WTC11 (cell line): ENCODE results near the gene CHID1. TPM values are rescaled to one million over a fixed set of nuclear protein-coding genes. Genes with fewer than 3 reads are reported as not detected.

Experiments
- ATAC-seq: fragments of 200-7000 bp; cut with Tn5 transposase; 2 replicates; pipeline ENCODE4 v1.10.0; 2021; ENCODE audit warnings: mild to moderate bottlenecking, moderate library complexity
- CTCF ChIA-PET: fragments of 300-600 bp; sonication (Branson Sonifier 250); formaldehyde crosslinking; loops from one replicate; lab custom pipeline; 2021; ENCODE audit warnings: antibody characterized with exemption; lab: Charles Lee
- POLR2A ChIA-PET: fragments of 350-600 bp; sonication (Branson Sonifier 250); formaldehyde crosslinking; loops from one replicate; lab custom pipeline; 2021; ENCODE audit warnings: antibody characterized with exemption; lab: Charles Lee
- DNase-seq: peaks from one replicate; pipeline ENCODE4 v3.0.0; 2021; ENCODE audit warnings: low spot score
- H3K27ac Mint-ChIP-seq: 2 replicates; pipeline ENCODE4 v1.8.0; 2021; ENCODE audit warnings: mixed read lengths
- H3K27me3 Mint-ChIP-seq: 2 replicates; pipeline ENCODE4 v1.8.0; 2021; ENCODE audit warnings: low read depth, mild to moderate bottlenecking, moderate library complexity, mixed read lengths
- H3K36me3 Mint-ChIP-seq: 2 replicates; pipeline ENCODE4 v1.8.0; 2021; ENCODE audit warnings: mixed read lengths
- H3K4me1 Mint-ChIP-seq: 2 replicates; pipeline ENCODE4 v1.8.0; 2022; ENCODE audit warnings: mixed read lengths
- H3K4me3 Mint-ChIP-seq: 2 replicates; pipeline ENCODE4 v1.8.0; 2021; ENCODE audit warnings: mild to moderate bottlenecking, moderate library complexity, mixed read lengths
- H3K9me3 Mint-ChIP-seq: 2 replicates; pipeline ENCODE4 v1.8.0; 2021; ENCODE audit warnings: mixed read lengths
- ATF1 ChIP-seq: sonication (generic); formaldehyde crosslinking; IDR thresholded peaks from 2 replicates; pipeline ENCODE4 v1.8.1; 2023; ENCODE audit warnings: mild to moderate bottlenecking, moderate library complexity, missing genetic modification reagents
- ATF3 ChIP-seq: sonication (generic); formaldehyde crosslinking; conservative IDR thresholded peaks from 2 replicates; pipeline ENCODE4 v1.8.1; 2022; ENCODE audit warnings: mild to moderate bottlenecking, missing genetic modification reagents
- CREM ChIP-seq: sonication (generic); formaldehyde crosslinking; IDR thresholded peaks from 2 replicates; pipeline ENCODE4 v1.8.1; 2022; ENCODE audit warnings: mild to moderate bottlenecking, missing genetic modification reagents, moderate library complexity
- CTCF ChIP-seq: fragments of 200-600 bp; IDR thresholded peaks from 2 replicates; pipeline ENCODE4 v1.8.0; 2022; ENCODE audit warnings: antibody characterized with exemption
- E2F4 ChIP-seq: sonication (generic); formaldehyde crosslinking; IDR thresholded peaks from 2 replicates; pipeline ENCODE4 v1.8.1; 2022; ENCODE audit warnings: low read depth, mild to moderate bottlenecking, moderate library complexity, missing genetic modification reagents, borderline replicate concordance
- ERG ChIP-seq: fragments of 250-450 bp; sonication (Bioruptor Pico); IDR thresholded peaks from 2 replicates; pipeline ENCODE4 v1.8.0; 2021; ENCODE audit warnings: mild to moderate bottlenecking
- FOXK1 ChIP-seq: sonication (generic); formaldehyde crosslinking; IDR thresholded peaks from 2 replicates; pipeline ENCODE4 v1.8.0; 2022; ENCODE audit warnings: mild to moderate bottlenecking, moderate library complexity, missing genetic modification reagents
- JUN ChIP-seq: sonication (generic); formaldehyde crosslinking; IDR thresholded peaks from 2 replicates; pipeline ENCODE4 v1.8.0; 2023; ENCODE audit warnings: mild to moderate bottlenecking, missing genetic modification reagents
- KAT7 ChIP-seq: sonication (generic); formaldehyde crosslinking; IDR thresholded peaks from 2 replicates; pipeline ENCODE4 v1.8.1; 2023; ENCODE audit warnings: missing genetic modification reagents, mild to moderate bottlenecking, borderline replicate concordance
- MXD4 ChIP-seq: fragments of 250-450 bp; sonication (Bioruptor Pico); IDR thresholded peaks from 2 replicates; pipeline ENCODE4 v1.8.0; 2021; ENCODE audit warnings: mild to moderate bottlenecking, moderate library complexity, borderline replicate concordance
- TEAD1 ChIP-seq: sonication (generic); formaldehyde crosslinking; IDR thresholded peaks from 2 replicates; pipeline ENCODE4 v1.8.0; 2022; ENCODE audit warnings: mild to moderate bottlenecking, missing genetic modification reagents
- ZBTB21 ChIP-seq: sonication (generic); formaldehyde crosslinking; IDR thresholded peaks from 2 replicates; pipeline ENCODE4 v1.8.1; 2023; ENCODE audit warnings: mild to moderate bottlenecking, missing genetic modification reagents, borderline replicate concordance
- ZNF232 ChIP-seq: sonication (generic); formaldehyde crosslinking; IDR thresholded peaks from 2 replicates; pipeline ENCODE4 v1.8.0; 2022; ENCODE audit warnings: mild to moderate bottlenecking, missing genetic modification reagents
- ZNF532 ChIP-seq: fragments of 250-450 bp; sonication (Bioruptor Pico); IDR thresholded peaks from 2 replicates; pipeline ENCODE4 v1.9.0; 2021; ENCODE audit warnings: mild to moderate bottlenecking, borderline replicate concordance
- total RNA-seq: library from RNA; stranded (reverse); gene quantifications from 3 replicates; pipeline ENCODE4 v1.2.3, GENCODE V29; 2021
- TF ChIP-seq, protein P1 (sequence below): sonication (generic); formaldehyde crosslinking; IDR thresholded peaks from 2 replicates; pipeline ENCODE4 v1.8.0; 2022; ENCODE audit warnings: mild to moderate bottlenecking, missing genetic modification reagents
- TF ChIP-seq, protein P2 (sequence below): sonication (generic); formaldehyde crosslinking; IDR thresholded peaks from 2 replicates; pipeline ENCODE4 v1.8.1; 2022; ENCODE audit warnings: mild to moderate bottlenecking, missing genetic modification reagents, moderate library complexity, borderline replicate concordance
- TF ChIP-seq, protein P3 (sequence below): sonication (generic); formaldehyde crosslinking; IDR thresholded peaks from 2 replicates; pipeline ENCODE4 v1.8.0; 2022; ENCODE audit warnings: mild to moderate bottlenecking, missing genetic modification reagents
- TF ChIP-seq, protein P4 (sequence below): sonication (generic); formaldehyde crosslinking; IDR thresholded peaks from 2 replicates; pipeline ENCODE4 v1.8.1; 2022; ENCODE audit warnings: missing genetic modification reagents, borderline replicate concordance
- TF ChIP-seq, protein P5 (sequence below): sonication (generic); formaldehyde crosslinking; IDR thresholded peaks from 2 replicates; pipeline ENCODE4 v1.8.1; 2022; ENCODE audit warnings: low read depth, missing genetic modification reagents, borderline replicate concordance

Gene CHID1
- total RNA-seq, 1 experiment from 2014 or later: 92.8 TPM

DNA sequence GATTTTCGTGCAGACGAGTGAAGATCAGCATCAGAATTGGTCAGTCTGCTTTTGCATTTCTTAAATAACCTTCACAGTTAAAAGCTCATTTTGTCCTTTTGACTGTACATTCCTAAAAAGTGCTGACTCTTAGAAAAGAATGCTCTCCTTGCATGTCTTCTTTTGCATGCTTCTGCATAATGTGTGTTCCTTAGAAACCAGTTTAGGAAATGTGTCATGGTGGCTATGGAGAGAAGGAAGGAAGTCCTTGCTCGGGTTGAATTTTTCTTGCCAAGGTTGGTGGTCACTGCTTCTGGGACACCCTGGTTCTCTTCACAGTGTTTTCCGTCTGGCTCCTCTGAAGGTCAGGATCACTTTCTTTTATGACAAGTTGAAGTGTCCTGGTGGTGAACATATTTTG lies 21.8 kb upstream of the CHID1 start:
- peaks cover 51% of the 10 kb centered on the region for H3K4me1 Mint-ChIP-seq
- H3K27me3 Mint-ChIP-seq: no peaks in the 10 kb centered on the region
- ATAC-seq: no peak
- POLR2A ChIA-PET: no interaction called here
- H3K27ac Mint-ChIP-seq: peak overlapping the region; percentile 67
- no peaks in the 10 kb centered on the region for H3K9me3 Mint-ChIP-seq
- peaks cover 2% of the 10 kb centered on the region; the same call in 1 of the 2 replicates for H3K36me3 Mint-ChIP-seq
- H3K4me3 Mint-ChIP-seq: no peak overlapping the region
- no peak for TF ChIP-seq E2F4 (CRISPR knock-in tag)
- TF ChIP-seq ERG (CRISPR knock-in tag): no peak
- CTCF ChIA-PET: no interaction called here
- DNase-seq: no peak

GRCh38 chr11:931385-931784 lies 20.8 kb upstream of the CHID1 start:
- H3K36me3 Mint-ChIP-seq: no peaks in the 10 kb centered on the region
- no peaks in the 10 kb centered on the region for H3K9me3 Mint-ChIP-seq
- TF ChIP-seq, protein P1, sequence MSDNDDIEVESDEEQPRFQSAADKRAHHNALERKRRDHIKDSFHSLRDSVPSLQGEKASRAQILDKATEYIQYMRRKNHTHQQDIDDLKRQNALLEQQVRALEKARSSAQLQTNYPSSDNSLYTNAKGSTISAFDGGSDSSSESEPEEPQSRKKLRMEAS: no peak
- no peak for TF ChIP-seq KAT7
- no peak for TF ChIP-seq ATF3
- no peak for TF ChIP-seq JUN (CRISPR knock-in tag)
- TF ChIP-seq, protein P2, sequence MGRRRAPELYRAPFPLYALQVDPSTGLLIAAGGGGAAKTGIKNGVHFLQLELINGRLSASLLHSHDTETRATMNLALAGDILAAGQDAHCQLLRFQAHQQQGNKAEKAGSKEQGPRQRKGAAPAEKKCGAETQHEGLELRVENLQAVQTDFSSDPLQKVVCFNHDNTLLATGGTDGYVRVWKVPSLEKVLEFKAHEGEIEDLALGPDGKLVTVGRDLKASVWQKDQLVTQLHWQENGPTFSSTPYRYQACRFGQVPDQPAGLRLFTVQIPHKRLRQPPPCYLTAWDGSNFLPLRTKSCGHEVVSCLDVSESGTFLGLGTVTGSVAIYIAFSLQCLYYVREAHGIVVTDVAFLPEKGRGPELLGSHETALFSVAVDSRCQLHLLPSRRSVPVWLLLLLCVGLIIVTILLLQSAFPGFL (CRISPR knock-in tag): no peak
- TF ChIP-seq, protein P3, sequence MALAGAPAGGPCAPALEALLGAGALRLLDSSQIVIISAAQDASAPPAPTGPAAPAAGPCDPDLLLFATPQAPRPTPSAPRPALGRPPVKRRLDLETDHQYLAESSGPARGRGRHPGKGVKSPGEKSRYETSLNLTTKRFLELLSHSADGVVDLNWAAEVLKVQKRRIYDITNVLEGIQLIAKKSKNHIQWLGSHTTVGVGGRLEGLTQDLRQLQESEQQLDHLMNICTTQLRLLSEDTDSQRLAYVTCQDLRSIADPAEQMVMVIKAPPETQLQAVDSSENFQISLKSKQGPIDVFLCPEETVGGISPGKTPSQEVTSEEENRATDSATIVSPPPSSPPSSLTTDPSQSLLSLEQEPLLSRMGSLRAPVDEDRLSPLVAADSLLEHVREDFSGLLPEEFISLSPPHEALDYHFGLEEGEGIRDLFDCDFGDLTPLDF (CRISPR knock-in tag): no peak
- TF ChIP-seq TEAD1 (CRISPR knock-in tag): no peak
- TF ChIP-seq ZNF232 (CRISPR knock-in tag): no peak
- TF ChIP-seq ZBTB21 (CRISPR knock-in tag): no peak
- TF ChIP-seq FOXK1: no peak
- TF ChIP-seq ATF1: no peak
- TF ChIP-seq CTCF: no peak
- TF ChIP-seq, protein P4, sequence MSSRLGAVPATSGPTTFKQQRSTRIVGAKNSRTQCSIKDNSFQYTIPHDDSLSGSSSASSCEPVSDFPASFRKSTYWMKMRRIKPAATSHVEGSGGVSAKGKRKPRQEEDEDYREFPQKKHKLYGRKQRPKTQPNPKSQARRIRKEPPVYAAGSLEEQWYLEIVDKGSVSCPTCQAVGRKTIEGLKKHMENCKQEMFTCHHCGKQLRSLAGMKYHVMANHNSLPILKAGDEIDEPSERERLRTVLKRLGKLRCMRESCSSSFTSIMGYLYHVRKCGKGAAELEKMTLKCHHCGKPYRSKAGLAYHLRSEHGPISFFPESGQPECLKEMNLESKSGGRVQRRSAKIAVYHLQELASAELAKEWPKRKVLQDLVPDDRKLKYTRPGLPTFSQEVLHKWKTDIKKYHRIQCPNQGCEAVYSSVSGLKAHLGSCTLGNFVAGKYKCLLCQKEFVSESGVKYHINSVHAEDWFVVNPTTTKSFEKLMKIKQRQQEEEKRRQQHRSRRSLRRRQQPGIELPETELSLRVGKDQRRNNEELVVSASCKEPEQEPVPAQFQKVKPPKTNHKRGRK: no peak
- TF ChIP-seq CREM (CRISPR knock-in tag): no peak
- TF ChIP-seq, protein P5, sequence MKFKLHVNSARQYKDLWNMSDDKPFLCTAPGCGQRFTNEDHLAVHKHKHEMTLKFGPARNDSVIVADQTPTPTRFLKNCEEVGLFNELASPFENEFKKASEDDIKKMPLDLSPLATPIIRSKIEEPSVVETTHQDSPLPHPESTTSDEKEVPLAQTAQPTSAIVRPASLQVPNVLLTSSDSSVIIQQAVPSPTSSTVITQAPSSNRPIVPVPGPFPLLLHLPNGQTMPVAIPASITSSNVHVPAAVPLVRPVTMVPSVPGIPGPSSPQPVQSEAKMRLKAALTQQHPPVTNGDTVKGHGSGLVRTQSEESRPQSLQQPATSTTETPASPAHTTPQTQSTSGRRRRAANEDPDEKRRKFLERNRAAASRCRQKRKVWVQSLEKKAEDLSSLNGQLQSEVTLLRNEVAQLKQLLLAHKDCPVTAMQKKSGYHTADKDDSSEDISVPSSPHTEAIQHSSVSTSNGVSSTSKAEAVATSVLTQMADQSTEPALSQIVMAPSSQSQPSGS: no peak
- TF ChIP-seq ZNF532 (CRISPR knock-in tag): no peak
- no peak for TF ChIP-seq MXD4 (CRISPR knock-in tag)
- no peak for DNase-seq
- CTCF ChIA-PET: interaction anchor here (1.3 kb wide), 1 partner anchor 44 kb away, joined by 3 read pairs; no protein-coding TSS in a partner anchor
- POLR2A ChIA-PET: no interaction called here
- peak overlapping the region; percentile 89 for H3K27ac Mint-ChIP-seq
- ATAC-seq: no peak
- H3K27me3 Mint-ChIP-seq: no peaks in the 10 kb centered on the region
- H3K4me1 Mint-ChIP-seq: peaks cover 58% of the 10 kb centered on the region
- H3K4me3 Mint-ChIP-seq: no peak overlapping the region
